ENCODE data around the gene AK5. TPM values are rescaled to one million over a fixed set of nuclear protein-coding genes. Genes with fewer than 3 reads are reported as not detected.

Gene AK5
- total and polyA plus RNA-seq, 2 donors (not counting 1 experiment from before 2014, with no cell fraction given), result 0.18 TPM; not detected in 1

DNA sequence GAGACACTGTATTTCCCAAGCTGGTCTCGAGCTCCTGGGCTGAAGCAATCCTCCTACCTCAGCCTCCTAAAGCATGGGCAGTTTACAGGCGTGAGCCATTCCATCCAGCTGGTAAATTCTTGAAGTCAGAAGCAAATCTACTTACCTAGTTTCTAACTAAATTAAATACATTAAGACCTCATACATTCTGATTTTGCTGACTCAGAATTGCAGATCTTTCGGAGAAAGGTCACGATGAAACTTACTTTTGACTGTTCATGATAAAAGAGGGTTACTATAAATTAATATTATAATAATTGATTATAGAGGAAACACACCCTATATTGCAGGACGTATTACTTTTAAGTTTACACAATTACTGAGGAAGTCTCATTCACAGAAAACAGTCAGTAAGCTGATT lies 268.3 kb downstream of the AK5 start:
- peaks cover 2% of the 10 kb centered on the region for H3K27me3 Mint-ChIP-seq
- Histone ChIP-seq H2AFZ (ENCODE audit: insufficient read depth, low read depth, low read length, poor library complexity, severe bottlenecking) (no peak overlapping the region), H3K9me3 (ENCODE audit: control extremely low read depth in 1 of 3, control insufficient read depth in 2 of 3, insufficient read depth in 1 of 3, low read length in 2 of 3) (no peaks in the 10 kb centered on the region), H3K27ac (ENCODE audit: low read length in 2 of 2) (no peak overlapping the region), H3K36me3 (replicated peaks in 1 of 2; ENCODE audit: control extremely low read depth in 1 of 2, control insufficient read depth in 1 of 2, extremely low read depth in 1 of 2, insufficient read depth in 2 of 2, low read length in 1 of 2) (no peaks in the 10 kb centered on the region), H3K4me2 (replicated peaks; ENCODE audit: low read depth, low read length, poor library complexity, severe bottlenecking) (no peak overlapping the region), H3K79me2 (ENCODE audit: control insufficient read depth, insufficient read depth, low read length) (no peaks in the 10 kb centered on the region), H3K9ac (ENCODE audit: low read length) (no peak overlapping the region), H3K27me3 (replicated peaks in 1 of 4; ENCODE audit: control extremely low read depth in 1 of 4, control insufficient read depth in 3 of 4, insufficient read depth in 4 of 4, low read length in 3 of 4) (peaks cover 0 to 4% (median 1%) of the 10 kb centered on the region in 4 experiments), H4K20me1 (ENCODE audit: control insufficient read depth, insufficient read depth, low read length, poor library complexity, severe bottlenecking) (no peaks in the 10 kb centered on the region), H3K4me3 (ENCODE audit: control extremely low read depth in 1 of 5, extremely low read depth in 1 of 5, insufficient read depth in 1 of 5, low read depth in 2 of 5, low read length in 4 of 5) (no peak overlapping the region), H3K4me1 (ENCODE audit: control insufficient read depth in 2 of 2, insufficient read depth in 2 of 2, low read length in 2 of 2) (no peaks in the 10 kb centered on the region)
- no peaks in the 10 kb centered on the region for H3K9me3 Mint-ChIP-seq (ENCODE audit: insufficient read depth)
- no peak for DNase-seq
- ChIA-PET CTCF (interaction anchor here (1.1 kb wide), 1 partner anchor 14 kb away, joined by 3 read pairs; no protein-coding TSS in a partner anchor), POLR2A (no interaction called here)
- no peak overlapping the region for H3K27ac Mint-ChIP-seq
- TF ChIP-seq EZH2 (IDR thresholded peaks at IDR 0.05; ENCODE audit: borderline replicate concordance, insufficient read depth, low read depth, low read length, poor library complexity, severe bottlenecking) (no peak), CTCF (IDR thresholded peaks at IDR 0.05) (no peak)
- intact Hi-C loops (cut with micrococcal nuclease), result no loop called here
- no peak for ATAC-seq (ENCODE audit: low read depth)
- WGBS (ENCODE audit: insufficient coverage), result 79% methylated on average over 2 of the region's 5 CpGs
- no peaks in the 10 kb centered on the region for H3K4me1 Mint-ChIP-seq
- no peak overlapping the region for H3K4me3 Mint-ChIP-seq

DNA sequence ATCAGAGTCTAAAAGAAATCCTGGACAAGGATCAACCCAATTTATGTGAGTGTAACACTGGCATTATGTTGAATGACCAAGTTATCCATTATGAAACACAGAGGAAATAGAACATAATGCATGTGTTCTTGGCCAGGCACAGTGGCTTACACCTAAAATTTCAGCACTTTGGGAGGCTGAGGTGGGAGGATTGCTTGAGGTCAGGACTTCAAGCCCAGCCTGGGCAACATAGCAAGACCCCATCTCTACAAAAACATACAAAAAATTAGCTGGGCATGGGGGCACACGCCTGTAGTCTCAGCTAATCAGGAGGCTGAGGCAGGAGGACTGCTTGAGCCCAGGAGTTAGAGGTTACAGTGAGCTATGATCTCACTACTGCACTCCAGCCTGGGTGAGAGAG lies 270.8 kb downstream of the AK5 start:
- no peaks in the 10 kb centered on the region for H3K4me1 ChIP-seq (ENCODE audit: control insufficient read depth in 2 of 2, insufficient read depth in 2 of 2, low read length in 2 of 2)
- intact Hi-C loops (cut with micrococcal nuclease), result no loop called here
- Mint-ChIP-seq H3K4me3 (no peak overlapping the region), H3K9me3 (ENCODE audit: insufficient read depth) (no peaks in the 10 kb centered on the region), H3K4me1 (no peaks in the 10 kb centered on the region), H3K27me3 (peaks cover 2% of the 10 kb centered on the region), H3K27ac (no peak overlapping the region)
- no peak for DNase-seq
- ChIA-PET POLR2A (no interaction called here), CTCF (no interaction called here)
- TF ChIP-seq CTCF (IDR thresholded peaks at IDR 0.05) (no peak), EZH2 (IDR thresholded peaks at IDR 0.05; ENCODE audit: borderline replicate concordance, insufficient read depth, low read depth, low read length, poor library complexity, severe bottlenecking) (no peak)
- no peak overlapping the region for H2AFZ ChIP-seq (ENCODE audit: insufficient read depth, low read depth, low read length, poor library complexity, severe bottlenecking)
- no peaks in the 10 kb centered on the region for H3K79me2 ChIP-seq (ENCODE audit: control insufficient read depth, insufficient read depth, low read length)
- H3K4me2 ChIP-seq (replicated peaks; ENCODE audit: low read depth, low read length, poor library complexity, severe bottlenecking), result no peak overlapping the region
- H3K27me3 ChIP-seq (replicated peaks in 1 of 4; ENCODE audit: control extremely low read depth in 1 of 4, control insufficient read depth in 3 of 4, insufficient read depth in 4 of 4, low read length in 3 of 4), result peaks cover 0 to 2% (median 0%) of the 10 kb centered on the region in 4 experiments
- no peak overlapping the region for H3K9ac ChIP-seq (ENCODE audit: low read length)
- ATAC-seq (ENCODE audit: low read depth), result no peak
- no peaks in the 10 kb centered on the region for H4K20me1 ChIP-seq (ENCODE audit: control insufficient read depth, insufficient read depth, low read length, poor library complexity, severe bottlenecking)
- no peaks in the 10 kb centered on the region for H3K36me3 ChIP-seq (replicated peaks in 1 of 2; ENCODE audit: control extremely low read depth in 1 of 2, control insufficient read depth in 1 of 2, extremely low read depth in 1 of 2, insufficient read depth in 2 of 2, low read length in 1 of 2)
- H3K4me3 ChIP-seq (ENCODE audit: control extremely low read depth in 1 of 5, extremely low read depth in 1 of 5, insufficient read depth in 1 of 5, low read depth in 2 of 5, low read length in 4 of 5), result no peak overlapping the region
- H3K27ac ChIP-seq (ENCODE audit: low read length in 2 of 2), result no peak overlapping the region
- no peaks in the 10 kb centered on the region for H3K9me3 ChIP-seq (ENCODE audit: control extremely low read depth in 1 of 3, control insufficient read depth in 2 of 3, insufficient read depth in 1 of 3, low read length in 2 of 3)
- no CpG with 5 or more reads among the region's 1 CpG for WGBS (ENCODE audit: insufficient coverage)

Data from B cell (primary cell).